Duodenal mucosa (tissue), 2 donors: ENCODE data around the gene HERC3.

Experiments used
- H3K27ac ChIP-seq: one replicate; pipeline ENCODE4 v1.7.0; 2013; ENCODE audit warnings: low read depth, low read length
- H3K27me3 ChIP-seq, 2 donors: one replicate each; pipeline ENCODE4 v1.7.0; 2013; ENCODE audit warnings: low read length in 2 of 2, control low read depth in 1 of 2; ENCODE audit not compliant: insufficient read depth in 2 of 2, control insufficient read depth in 1 of 2
- H3K36me3 ChIP-seq, 2 donors: one replicate each; pipeline ENCODE4 v1.7.0; 2013; ENCODE audit warnings: low read length in 2 of 2, control low read depth in 1 of 2; ENCODE audit not compliant: insufficient read depth in 2 of 2, control insufficient read depth in 1 of 2
- H3K4me1 ChIP-seq, 2 donors: one replicate each; pipeline ENCODE4 v1.7.0; 2013; ENCODE audit warnings: low read length in 2 of 2, control low read depth in 1 of 2; ENCODE audit not compliant: insufficient read depth in 2 of 2, control insufficient read depth in 1 of 2
- H3K4me3 ChIP-seq, 2 donors: one replicate each; pipeline ENCODE4 v1.7.0; 2013; ENCODE audit warnings: low read length in 2 of 2, low read depth in 1 of 2
- H3K9ac ChIP-seq, 2 donors: one replicate each; pipeline ENCODE4 v1.7.0; 2013; ENCODE audit warnings: low read length in 2 of 2, low read depth in 1 of 2
- H3K9me3 ChIP-seq, 2 donors: one replicate each; pipeline ENCODE4 v1.7.0; 2013; ENCODE audit warnings: low read length in 2 of 2, control low read depth in 1 of 2; ENCODE audit not compliant: control insufficient read depth in 1 of 2

Gene HERC3

DNA sequence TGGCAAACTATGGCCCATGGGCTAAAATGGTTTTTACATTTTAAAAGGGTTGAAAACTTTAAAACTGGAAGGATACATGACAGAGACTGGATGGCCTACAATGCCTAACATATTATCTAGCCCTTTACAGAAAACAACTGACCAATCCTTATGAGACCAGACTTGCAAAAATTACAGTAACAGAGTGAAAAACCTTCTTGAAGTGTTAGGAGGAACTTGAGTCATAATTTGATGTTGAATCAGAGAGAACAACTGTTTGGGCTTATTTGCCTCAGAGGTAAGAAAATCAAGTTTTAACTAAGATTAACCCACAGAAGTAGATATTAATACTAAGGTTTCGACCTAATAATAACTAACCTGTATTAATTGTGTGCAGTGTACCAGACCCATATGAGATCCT is 117.7 kb downstream of the HERC3 start:
- no peak overlapping the region for H3K9ac ChIP-seq
- no peak overlapping the region for H3K4me3 ChIP-seq
- H3K36me3 ChIP-seq: peaks cover 4 to 35% of the 10 kb centered on the region in 2 donors
- H3K27me3 ChIP-seq: no peaks in the 10 kb centered on the region
- no peaks in the 10 kb centered on the region for H3K9me3 ChIP-seq
- H3K4me1 ChIP-seq: no peaks in the 10 kb centered on the region
- no peak overlapping the region for H3K27ac ChIP-seq

GRCh38 chr4:88713782-88714181 is 121.5 kb downstream of the HERC3 start:
- Histone ChIP-seq H3K27ac (no peak overlapping the region), H3K27me3 (no peaks in the 10 kb centered on the region), H3K9ac (no peak overlapping the region), H3K4me3 (no peak overlapping the region), H3K36me3 (peaks cover 15 to 29% of the 10 kb centered on the region in 2 donors), H3K4me1 (no peaks in the 10 kb centered on the region), H3K9me3 (peaks cover 6 to 9% of the 10 kb centered on the region in 2 donors)

DNA sequence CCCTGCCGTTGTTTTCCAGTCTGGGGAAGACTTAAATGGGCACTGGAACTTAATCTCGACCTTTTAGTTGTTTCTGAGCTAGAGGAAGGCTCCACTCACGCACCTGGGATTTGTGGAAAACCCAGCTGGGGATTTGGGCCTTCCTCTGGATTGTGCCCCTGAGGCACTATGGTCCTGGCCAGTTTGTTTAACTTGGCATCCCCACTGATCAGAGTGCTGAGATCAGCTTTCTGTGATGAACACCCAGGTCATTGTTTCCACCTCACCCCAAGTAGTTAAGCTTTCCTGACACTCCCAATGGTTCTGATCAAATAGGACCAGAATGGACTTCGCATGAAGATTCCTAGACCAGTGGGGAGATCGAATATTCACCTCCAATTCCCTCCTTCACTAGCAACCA is 125.8 kb downstream of the HERC3 start:
- Histone ChIP-seq H3K4me1 (no peaks in the 10 kb centered on the region), H3K27ac (no peak overlapping the region), H3K9me3 (peaks cover 6 to 9% of the 10 kb centered on the region in 2 donors), H3K4me3 (no peak overlapping the region), H3K36me3 (peaks cover 22 to 31% of the 10 kb centered on the region in 2 donors), H3K9ac (no peak overlapping the region), H3K27me3 (no peaks in the 10 kb centered on the region)

DNA sequence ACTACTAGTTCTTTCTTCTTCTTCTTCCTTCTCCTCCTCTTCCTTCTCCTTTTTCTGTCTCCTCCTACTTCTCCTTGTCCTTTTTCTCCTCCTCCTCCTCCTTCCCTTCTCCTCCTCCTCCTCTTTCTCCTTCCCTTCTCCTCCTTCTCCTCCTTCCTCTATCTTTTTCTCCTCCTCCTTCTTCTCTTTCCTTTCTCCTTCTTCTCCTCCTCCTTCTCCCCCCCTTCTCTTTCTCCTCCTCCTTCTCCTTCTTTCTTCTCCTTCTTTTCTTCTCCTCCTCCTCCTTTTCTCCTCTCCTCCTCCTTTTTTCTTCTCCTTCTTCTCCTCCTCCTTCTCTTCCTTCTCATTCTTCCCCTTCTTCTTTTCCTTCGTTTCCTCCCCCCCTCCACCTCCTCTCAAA is 127.1 kb downstream of the HERC3 start:
- Histone ChIP-seq H3K4me3 (no peak overlapping the region), H3K27me3 (no peaks in the 10 kb centered on the region), H3K9me3 (peaks cover 6 to 9% of the 10 kb centered on the region in 2 donors), H3K4me1 (no peaks in the 10 kb centered on the region), H3K9ac (no peak overlapping the region), H3K36me3 (peaks cover 31 to 41% of the 10 kb centered on the region in 2 donors), H3K27ac (no peak overlapping the region)

- Histone ChIP-seq H3K27ac (no peak overlapping the region), H3K4me3 (no peak overlapping the region), H3K27me3 (no peaks in the 10 kb centered on the region), H3K9ac (no peak overlapping the region), H3K36me3 (peaks cover 37 to 48% of the 10 kb centered on the region in 2 donors), H3K9me3 (peaks cover 6 to 9% of the 10 kb centered on the region in 2 donors), H3K4me1 (no peaks in the 10 kb centered on the region)
Observed at GRCh38 chr4:88720451-88721428, 128.5 kb downstream of the HERC3 start.

DNA sequence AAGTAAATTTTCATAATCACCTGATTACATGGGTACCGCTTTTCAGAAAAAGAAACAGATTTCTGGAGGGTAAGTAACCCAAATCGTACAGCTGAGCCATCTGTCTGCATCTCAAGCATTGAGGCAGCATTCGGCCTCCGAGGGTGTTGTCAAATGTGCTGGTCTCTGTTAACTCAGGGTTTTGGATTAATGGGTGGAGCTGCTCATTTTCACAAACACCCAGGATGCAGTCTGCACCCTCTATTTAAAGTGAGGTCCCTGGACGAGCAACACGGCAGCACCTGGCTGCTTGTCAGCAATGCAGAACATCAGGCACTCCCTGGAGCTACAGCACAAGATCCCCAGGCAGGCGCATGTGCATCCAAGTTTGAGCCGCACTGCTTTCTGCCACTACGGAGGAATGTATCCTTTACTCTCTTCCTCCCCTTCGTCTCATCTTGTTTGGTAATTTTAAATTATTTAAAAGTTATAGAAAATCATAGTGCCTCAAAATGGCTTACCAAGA is 130.0 kb downstream of the HERC3 start:
- H3K36me3 ChIP-seq: peaks cover 41 to 53% of the 10 kb centered on the region in 2 donors
- no peaks in the 10 kb centered on the region for H3K4me1 ChIP-seq
- peaks cover 2 to 3% of the 10 kb centered on the region in 2 donors for H3K9me3 ChIP-seq
- H3K27me3 ChIP-seq: no peaks in the 10 kb centered on the region
- H3K9ac ChIP-seq: no peak overlapping the region
- no peak overlapping the region for H3K4me3 ChIP-seq
- no peak overlapping the region for H3K27ac ChIP-seq

- Histone ChIP-seq H3K9me3 (no peaks in the 10 kb centered on the region), H3K4me3 (no peak overlapping the region), H3K27ac (no peak overlapping the region), H3K9ac (no peak overlapping the region), H3K27me3 (no peaks in the 10 kb centered on the region), H3K4me1 (no peaks in the 10 kb centered on the region), H3K36me3 (peaks cover 42 to 54% of the 10 kb centered on the region in 2 donors)
Observed at GRCh38 chr4:88722828-88723227, 130.5 kb downstream of the HERC3 start.

- no peak overlapping the region for H3K9ac ChIP-seq
- H3K9me3 ChIP-seq: no peaks in the 10 kb centered on the region
- H3K27me3 ChIP-seq: no peaks in the 10 kb centered on the region
- peaks cover 44 to 61% of the 10 kb centered on the region in 2 donors for H3K36me3 ChIP-seq
- H3K4me3 ChIP-seq: no peak overlapping the region
- H3K4me1 ChIP-seq: no peaks in the 10 kb centered on the region
- H3K27ac ChIP-seq: no peak overlapping the region
Observed at GRCh38 chr4:88724406-88724805, 132.1 kb downstream of the HERC3 start.

DNA sequence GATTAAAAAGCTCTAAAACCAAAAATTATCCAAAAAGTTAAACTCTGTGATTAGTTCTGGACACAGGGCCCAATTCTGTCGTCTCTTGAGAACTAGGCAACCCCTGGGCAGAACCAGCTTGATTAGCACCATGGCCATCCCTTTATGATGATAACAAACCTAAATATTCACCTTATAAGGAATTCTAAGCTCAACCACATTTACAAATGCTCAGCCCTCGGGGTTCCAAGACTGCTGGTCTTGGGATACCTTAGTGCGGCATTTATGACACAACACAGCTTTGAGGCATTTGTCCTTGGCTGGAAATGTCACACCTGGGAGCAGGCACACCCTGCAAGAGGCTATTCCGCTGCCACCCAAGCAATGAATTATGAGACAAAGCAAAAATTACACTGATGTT is 132.9 kb downstream of the HERC3 start:
- H3K4me1 ChIP-seq: no peaks in the 10 kb centered on the region
- H3K9ac ChIP-seq: no peak overlapping the region
- peaks cover 46 to 65% of the 10 kb centered on the region in 2 donors for H3K36me3 ChIP-seq
- no peak overlapping the region for H3K27ac ChIP-seq
- H3K9me3 ChIP-seq: no peaks in the 10 kb centered on the region
- no peak overlapping the region for H3K4me3 ChIP-seq
- H3K27me3 ChIP-seq: no peaks in the 10 kb centered on the region

GRCh38 chr4:88725986-88726385 is 133.7 kb downstream of the HERC3 start:
- H3K4me3 ChIP-seq: no peak overlapping the region
- no peaks in the 10 kb centered on the region for H3K4me1 ChIP-seq
- no peaks in the 10 kb centered on the region for H3K27me3 ChIP-seq
- no peaks in the 10 kb centered on the region for H3K9me3 ChIP-seq
- H3K27ac ChIP-seq: no peak overlapping the region
- no peak overlapping the region for H3K9ac ChIP-seq
- peaks cover 43 to 65% of the 10 kb centered on the region in 2 donors for H3K36me3 ChIP-seq
